ENCODE data around the gene DRC7. TPM values are rescaled to one million over a fixed set of nuclear protein-coding genes. Genes with fewer than 3 reads are reported as not detected.
A peak's percentile ranks its signal among the peaks of the same experiment; 100 is the strongest.

Gene DRC7, protein sequence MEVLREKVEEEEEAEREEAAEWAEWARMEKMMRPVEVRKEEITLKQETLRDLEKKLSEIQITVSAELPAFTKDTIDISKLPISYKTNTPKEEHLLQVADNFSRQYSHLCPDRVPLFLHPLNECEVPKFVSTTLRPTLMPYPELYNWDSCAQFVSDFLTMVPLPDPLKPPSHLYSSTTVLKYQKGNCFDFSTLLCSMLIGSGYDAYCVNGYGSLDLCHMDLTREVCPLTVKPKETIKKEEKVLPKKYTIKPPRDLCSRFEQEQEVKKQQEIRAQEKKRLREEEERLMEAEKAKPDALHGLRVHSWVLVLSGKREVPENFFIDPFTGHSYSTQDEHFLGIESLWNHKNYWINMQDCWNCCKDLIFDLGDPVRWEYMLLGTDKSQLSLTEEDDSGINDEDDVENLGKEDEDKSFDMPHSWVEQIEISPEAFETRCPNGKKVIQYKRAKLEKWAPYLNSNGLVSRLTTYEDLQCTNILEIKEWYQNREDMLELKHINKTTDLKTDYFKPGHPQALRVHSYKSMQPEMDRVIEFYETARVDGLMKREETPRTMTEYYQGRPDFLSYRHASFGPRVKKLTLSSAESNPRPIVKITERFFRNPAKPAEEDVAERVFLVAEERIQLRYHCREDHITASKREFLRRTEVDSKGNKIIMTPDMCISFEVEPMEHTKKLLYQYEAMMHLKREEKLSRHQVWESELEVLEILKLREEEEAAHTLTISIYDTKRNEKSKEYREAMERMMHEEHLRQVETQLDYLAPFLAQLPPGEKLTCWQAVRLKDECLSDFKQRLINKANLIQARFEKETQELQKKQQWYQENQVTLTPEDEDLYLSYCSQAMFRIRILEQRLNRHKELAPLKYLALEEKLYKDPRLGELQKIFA
- 1 to 10 TPM in 1 of 7 donors, under 1 TPM in 2, not detected in 4; 0.20 to 2.1 (median 0.60) TPM for total RNA-seq
- under 1 TPM; 0.03 to 0.11 (median 0.06) TPM for polyA plus RNA-seq
- long read RNA-seq, donor 1 = 0 reads
- long read RNA-seq, donor 2 = 0 reads

DNA sequence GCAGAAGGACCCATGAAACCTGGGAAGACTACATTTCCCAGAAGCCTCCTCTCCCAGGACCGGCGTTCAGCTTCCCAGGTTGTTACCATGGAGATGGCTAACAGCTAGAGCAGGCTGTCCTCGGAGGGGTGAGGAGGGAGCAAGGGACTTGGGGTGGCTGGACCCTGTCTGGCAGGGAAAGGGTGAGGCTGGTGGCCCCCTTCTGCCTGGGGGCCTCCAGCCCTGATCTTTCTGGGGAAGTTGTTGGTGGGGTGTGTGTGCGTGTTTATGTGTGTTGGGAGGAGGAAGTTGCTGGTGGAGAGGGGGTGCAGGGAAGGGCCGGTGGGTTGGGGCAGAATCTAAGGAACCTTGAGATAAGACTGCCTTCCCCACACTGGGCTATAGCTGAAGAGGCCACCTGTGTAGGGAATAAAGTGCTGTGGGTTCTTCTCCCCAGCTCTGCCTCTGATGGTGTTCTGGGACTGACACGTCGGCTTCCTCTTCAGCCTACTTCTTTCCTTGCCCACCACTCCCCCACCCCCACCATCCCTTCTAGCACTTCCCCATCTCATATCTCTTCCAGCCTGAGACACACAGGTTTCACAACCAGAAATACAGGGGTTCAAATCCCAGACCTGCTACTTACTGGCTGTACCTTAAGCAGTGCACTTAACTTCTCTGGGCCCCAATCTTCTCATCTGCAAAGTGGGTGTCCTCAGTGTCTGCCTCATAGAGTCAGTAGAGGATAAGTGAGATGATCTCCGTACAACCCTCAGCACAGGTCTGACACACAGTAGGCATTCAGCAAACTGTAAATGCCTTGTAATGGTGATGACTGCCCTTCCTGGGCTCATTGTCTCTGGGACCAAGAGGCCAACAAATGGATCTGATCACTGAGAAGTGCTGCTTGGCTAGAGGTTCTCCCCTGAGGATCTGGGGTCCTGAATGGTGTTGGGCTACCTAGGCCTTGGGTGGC lies at the start of gene DRC7:
TSS of gene DRC7 (plus strand) at position 82 of the 955 bp plus-strand sequence. CDS start 3,144 bp downstream, outside the sequence.
- H3K4me1 ChIP-seq = peaks cover 0 to 38% (median 19%) of the 10 kb centered on the region in 6 donors
- H3K36me3 ChIP-seq = no peaks in the 10 kb centered on the region
- H3K27ac ChIP-seq = peak within 1 kb of the TSS in 5 of 8 donors; percentile 11 to 83 (median 70)
- 20 to 30% (median 27%) methylated on average over 8 of the region's 8 CpGs for WGBS, 5 donors
- DNase-seq = peak; percentile 83
- no peaks in the 10 kb centered on the region for H3K9me3 ChIP-seq
- TF ChIP-seq, protein P1, sequence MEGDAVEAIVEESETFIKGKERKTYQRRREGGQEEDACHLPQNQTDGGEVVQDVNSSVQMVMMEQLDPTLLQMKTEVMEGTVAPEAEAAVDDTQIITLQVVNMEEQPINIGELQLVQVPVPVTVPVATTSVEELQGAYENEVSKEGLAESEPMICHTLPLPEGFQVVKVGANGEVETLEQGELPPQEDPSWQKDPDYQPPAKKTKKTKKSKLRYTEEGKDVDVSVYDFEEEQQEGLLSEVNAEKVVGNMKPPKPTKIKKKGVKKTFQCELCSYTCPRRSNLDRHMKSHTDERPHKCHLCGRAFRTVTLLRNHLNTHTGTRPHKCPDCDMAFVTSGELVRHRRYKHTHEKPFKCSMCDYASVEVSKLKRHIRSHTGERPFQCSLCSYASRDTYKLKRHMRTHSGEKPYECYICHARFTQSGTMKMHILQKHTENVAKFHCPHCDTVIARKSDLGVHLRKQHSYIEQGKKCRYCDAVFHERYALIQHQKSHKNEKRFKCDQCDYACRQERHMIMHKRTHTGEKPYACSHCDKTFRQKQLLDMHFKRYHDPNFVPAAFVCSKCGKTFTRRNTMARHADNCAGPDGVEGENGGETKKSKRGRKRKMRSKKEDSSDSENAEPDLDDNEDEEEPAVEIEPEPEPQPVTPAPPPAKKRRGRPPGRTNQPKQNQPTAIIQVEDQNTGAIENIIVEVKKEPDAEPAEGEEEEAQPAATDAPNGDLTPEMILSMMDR (IDR thresholded peaks at IDR 0.05 in 8 of 11, conservative IDR thresholded peaks at IDR 0.05 in 3 of 11) = no peak
- TF ChIP-seq POLR2AphosphoS5 (IDR thresholded peaks at IDR 0.05) = peak in 1 of 3 donors; percentile 40
- peak within 1 kb of the TSS in 5 of 8 donors; percentile 16 to 66 (median 29) for H3K4me3 ChIP-seq
- intact Hi-C loops (cut with DNase I; ENCODE audit: low total_unique reads) = no loop called here
- no peaks in the 10 kb centered on the region for H3K27me3 ChIP-seq (replicated peaks in 1 of 7)

DNA sequence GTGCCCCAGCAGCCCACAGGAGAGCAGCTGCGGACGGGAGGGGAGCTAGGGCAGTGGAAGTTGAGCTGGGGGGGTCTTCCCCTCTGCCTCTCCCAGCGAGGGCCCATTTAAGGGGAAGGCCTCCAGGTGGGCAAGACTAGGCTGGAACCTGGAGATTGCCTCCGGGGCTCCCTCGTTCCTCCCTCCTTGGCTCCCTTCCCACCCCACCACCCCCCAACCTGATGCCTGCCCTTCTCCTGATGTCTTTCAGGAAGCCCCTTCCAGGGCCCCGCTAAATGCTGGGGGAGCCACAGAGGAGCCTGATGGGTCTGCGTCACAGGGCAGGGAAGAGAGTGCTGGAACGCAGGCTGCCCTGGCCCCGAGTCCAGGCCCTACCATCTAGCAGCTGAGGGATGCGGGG lies 49.4 kb upstream of the DRC7 start:
- Histone ChIP-seq H3K27ac (no peak overlapping the region), H3K27me3 (replicated peaks in 1 of 7) (peaks cover 0 to 15% (median 0%) of the 10 kb centered on the region in 7 donors), H3K4me3 (no peak overlapping the region), H3K4me1 (peaks cover 11 to 59% (median 33%) of the 10 kb centered on the region in 6 donors), H3K36me3 (no peaks in the 10 kb centered on the region), H3K9me3 (no peaks in the 10 kb centered on the region)
- TF ChIP-seq POLR2A (IDR thresholded peaks at IDR 0.05) = no peak
- TF ChIP-seq, protein P1 (IDR thresholded peaks at IDR 0.05 in 8 of 11, conservative IDR thresholded peaks at IDR 0.05 in 3 of 11) = no peak
- TF ChIP-seq POLR2AphosphoS5 (IDR thresholded peaks at IDR 0.05) = no peak
- intact Hi-C loops (cut with DNase I; ENCODE audit: low total_unique reads) = loop anchor here (5.0 kb wide), 2 partner anchors 53 to 68 kb away; no protein-coding TSS in a partner anchor
- WGBS, 5 donors = 25 to 49% (median 42%) methylated on average over 6 to 10 of the region's 10 CpGs
- no peak for DNase-seq

DNA sequence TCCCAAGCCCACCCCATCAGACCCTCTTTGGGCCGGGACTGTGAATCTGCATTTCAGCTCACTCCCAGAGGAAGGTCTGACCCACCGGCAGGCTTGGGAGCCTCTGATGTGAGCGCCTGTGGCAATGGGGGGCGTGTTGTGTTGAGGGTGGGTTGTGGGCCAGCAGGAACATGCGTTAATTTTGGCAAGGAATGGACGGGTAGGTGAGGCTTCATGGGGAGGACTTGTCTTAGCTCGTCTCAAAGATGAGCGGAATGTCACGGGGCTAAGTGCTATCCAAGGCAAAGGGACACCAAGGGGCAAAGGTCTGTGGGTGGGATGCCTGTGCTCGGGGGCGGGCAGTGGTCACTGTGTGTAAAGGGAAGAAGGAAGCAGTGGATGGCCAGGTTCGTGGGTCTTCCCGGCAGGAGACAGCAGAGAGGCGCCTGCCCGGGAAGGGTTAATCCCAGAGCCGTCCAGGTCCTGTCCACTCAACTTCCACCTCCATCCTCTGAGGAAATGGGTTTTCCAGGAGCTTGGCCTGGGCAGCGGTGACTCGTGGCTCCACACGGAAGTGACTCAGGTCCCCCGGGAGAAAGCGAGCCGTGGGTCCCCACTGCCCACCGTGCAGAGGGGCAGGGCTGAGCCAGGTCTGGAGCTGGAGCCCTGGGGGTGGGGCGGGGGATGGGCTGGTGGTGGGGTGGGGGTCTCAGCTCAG lies 48.8 kb upstream of the DRC7 start:
- intact Hi-C loops (cut with DNase I; ENCODE audit: low total_unique reads) = loop anchor here (5.0 kb wide), 2 partner anchors 54 to 69 kb away; no protein-coding TSS in a partner anchor
- DNase-seq = no peak
- TF ChIP-seq POLR2A (IDR thresholded peaks at IDR 0.05) = no peak
- TF ChIP-seq, protein P1 (IDR thresholded peaks at IDR 0.05 in 8 of 11, conservative IDR thresholded peaks at IDR 0.05 in 3 of 11) = no peak
- peak; percentile 25 to 44 (median 39) for TF ChIP-seq POLR2AphosphoS5 (IDR thresholded peaks at IDR 0.05)

More for the DNA sequence above, 48.8 kb upstream of the DRC7 start:
- H3K27me3 ChIP-seq (replicated peaks in 1 of 7) = peaks cover 0 to 15% (median 0%) of the 10 kb centered on the region in 7 donors
- no peaks in the 10 kb centered on the region for H3K9me3 ChIP-seq
- H3K27ac ChIP-seq = peak overlapping the region in 6 of 8 donors; percentile 45 to 83 (median 52)
- no peaks in the 10 kb centered on the region for H3K36me3 ChIP-seq
- WGBS, 5 donors = 54 to 64% (median 60%) methylated on average over 20 to 24 of the region's 24 CpGs
- peak overlapping the region in 1 of 8 donors; percentile 2 for H3K4me3 ChIP-seq
- peaks cover 11 to 58% (median 33%) of the 10 kb centered on the region in 6 donors for H3K4me1 ChIP-seq

Data from spleen (tissue), 13 donors.